Measurements from ENCODE around the gene SAXO2. TPM values are rescaled to one million over a fixed set of nuclear protein-coding genes. Genes with fewer than 3 reads are reported as not detected.
"Not testable (repeated sequence)": the region's sequence is repeated elsewhere in the genome, so short reads cannot be mapped to it uniquely, and the experiment has no call there.

The SAXO2 gene
- total RNA-seq, 1 donor = 2.1 TPM

DNA sequence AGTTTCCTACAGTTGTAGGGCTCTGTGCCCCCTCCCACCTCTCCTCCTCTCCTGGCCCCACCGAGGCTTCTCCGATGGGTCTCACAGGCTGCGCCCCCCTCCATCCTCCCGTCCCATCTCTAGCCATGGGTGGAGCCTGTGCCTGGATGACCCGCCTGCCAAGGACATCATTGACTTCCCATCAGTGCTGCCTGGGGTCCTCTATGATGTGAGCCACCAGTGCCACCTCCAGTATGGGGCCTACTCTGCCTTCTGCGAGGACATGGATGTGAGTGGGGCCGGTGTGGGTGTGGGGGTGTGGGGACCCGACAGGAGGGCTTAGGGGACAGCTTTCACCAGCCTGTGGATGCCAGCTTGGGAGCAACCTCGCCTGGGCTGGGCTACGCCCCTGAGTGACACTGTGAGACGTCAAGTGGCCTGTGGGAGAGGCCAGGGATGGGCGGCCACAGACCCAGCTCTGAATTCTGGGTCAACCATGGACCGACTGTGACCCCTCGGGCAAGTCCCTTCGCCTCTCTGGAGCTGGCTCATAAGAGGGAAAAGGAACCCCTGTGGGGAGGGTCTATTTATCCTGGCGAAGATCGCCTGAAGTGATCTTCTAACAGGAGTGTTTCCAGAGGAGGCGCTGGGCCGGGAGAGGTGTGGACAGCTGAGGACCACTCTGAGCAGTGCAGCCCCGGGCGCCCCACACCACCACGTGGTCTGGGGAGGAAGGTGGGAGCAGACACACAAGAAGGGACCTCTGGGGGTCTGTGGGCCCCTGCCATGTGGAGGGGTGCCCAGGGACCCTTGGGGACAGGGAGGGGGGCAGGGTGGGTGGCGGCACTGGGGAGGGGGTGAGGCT, 53.9 kb downstream of the SAXO2 start:
- not testable (repeated sequence) for H3K9me3 ChIP-seq (ENCODE audit: low read depth, low read length)

DNA sequence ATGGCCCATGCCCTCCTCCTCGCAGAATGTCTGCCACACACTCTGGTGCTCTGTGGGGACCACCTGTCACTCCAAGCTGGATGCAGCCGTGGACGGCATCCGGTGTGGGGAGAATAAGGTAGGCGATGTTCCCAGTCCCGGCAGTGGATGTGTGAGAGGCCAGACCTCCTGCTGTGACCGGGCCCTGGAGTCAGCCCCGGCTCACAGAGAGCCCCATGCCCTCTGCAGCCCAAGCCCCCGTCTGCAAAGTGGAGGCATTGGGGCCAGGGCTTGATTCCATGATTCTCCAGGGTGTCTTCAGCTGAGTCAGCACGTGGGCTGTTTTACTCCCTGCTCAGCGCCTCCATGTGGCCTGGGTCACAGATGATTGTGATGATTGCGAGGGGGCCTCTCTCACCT, 54.5 kb downstream of the SAXO2 start:
- Histone ChIP-seq H3K4me3 (ENCODE audit: low read length) (no peak overlapping the region), H3K9me3 (ENCODE audit: low read depth, low read length) (no peaks in the 10 kb centered on the region), H3K4me1 (ENCODE audit: insufficient read depth, low read length) (no peaks in the 10 kb centered on the region), H3K27me3 (ENCODE audit: insufficient read depth, low read length) (no peaks in the 10 kb centered on the region)

More for the DNA sequence above, 53.9 kb downstream of the SAXO2 start:
- H3K4me3 ChIP-seq (ENCODE audit: low read length); H3K27me3 ChIP-seq (ENCODE audit: insufficient read depth, low read length); H3K4me1 ChIP-seq (ENCODE audit: insufficient read depth, low read length): not testable (repeated sequence)

DNA sequence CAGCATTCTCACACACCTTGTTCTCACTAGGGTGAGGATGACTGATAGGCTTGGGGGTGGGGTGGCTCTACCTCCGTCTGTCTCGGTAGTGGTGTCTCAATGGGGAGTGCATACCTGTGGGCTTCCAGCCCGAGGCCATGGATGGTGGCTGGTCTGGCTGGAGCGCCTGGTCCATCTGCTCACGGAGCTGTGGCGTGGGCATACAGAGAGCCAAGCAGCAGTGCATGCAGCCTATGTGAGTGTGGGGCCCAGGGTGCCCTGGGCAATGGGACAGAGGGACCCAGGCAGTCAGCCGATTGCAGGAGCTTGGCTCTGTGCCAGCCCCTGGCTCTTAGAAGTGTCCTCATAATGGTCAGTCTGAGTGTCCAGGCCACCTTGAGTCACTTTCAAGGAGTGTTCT, 54.9 kb downstream of the SAXO2 start:
- not testable (repeated sequence) for H3K4me1 ChIP-seq (ENCODE audit: insufficient read depth, low read length); H3K27me3 ChIP-seq (ENCODE audit: insufficient read depth, low read length); H3K9me3 ChIP-seq (ENCODE audit: low read depth, low read length); H3K4me3 ChIP-seq (ENCODE audit: low read length)

DNA sequence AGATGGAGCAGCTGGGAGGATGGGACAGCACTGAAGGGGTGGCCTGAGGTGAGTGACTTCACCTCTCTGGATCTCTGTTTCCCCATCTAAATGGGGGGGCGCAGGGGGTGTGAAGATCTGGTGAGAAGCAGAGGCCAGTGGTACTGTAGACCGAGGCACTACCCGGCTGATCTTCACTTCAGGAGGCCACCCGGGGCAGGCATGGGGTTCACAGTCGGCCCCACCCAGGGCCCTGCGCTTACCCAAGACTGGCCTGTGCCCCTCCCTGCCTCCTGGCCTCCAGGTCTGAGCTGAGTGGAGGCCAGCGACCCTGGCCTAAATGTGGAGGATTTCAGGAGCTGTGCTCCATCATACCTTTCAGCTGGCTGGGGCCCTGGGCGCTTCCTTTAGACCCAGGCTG, 55.7 kb downstream of the SAXO2 start:
- not testable (repeated sequence) for H3K27me3 ChIP-seq (ENCODE audit: insufficient read depth, low read length); H3K9me3 ChIP-seq (ENCODE audit: low read depth, low read length); H3K4me1 ChIP-seq (ENCODE audit: insufficient read depth, low read length); H3K4me3 ChIP-seq (ENCODE audit: low read length)

DNA sequence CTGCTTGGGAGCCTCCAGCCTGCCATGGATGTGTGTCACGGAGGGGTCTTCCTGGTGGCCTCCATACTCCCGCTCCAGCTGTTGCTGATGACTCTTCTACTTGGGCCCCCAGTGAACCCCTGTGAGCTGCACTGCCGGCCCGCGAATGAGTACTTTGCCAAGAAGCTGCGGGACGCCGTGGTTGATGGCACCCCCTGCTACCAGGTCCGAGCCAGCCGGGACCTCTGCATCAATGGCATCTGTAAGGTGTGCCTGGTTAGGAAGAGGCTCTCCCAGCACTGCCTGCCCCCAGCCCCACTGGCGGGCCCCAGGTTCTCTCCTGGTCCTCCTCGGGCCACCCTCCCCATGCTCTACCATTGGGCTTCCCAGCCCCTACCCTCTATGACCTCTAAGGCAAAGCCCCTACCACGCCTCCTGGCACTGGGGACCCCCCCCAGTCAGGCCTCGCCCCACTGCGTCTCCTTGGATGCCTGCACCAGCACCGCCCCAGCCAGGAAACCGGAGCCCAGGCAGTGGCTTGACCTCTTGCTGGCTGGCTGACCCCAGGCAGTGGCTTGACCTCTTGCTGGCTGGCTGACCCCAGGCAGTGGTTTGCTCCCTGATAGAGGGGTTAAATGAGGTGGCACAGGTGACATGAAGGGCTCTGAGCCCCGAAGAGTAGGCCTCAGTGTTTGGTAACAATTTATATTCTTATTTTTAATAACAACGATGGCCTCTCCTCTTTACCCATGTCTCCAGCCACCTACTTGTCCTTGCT, 57.1 kb downstream of the SAXO2 start:
- H3K9me3 ChIP-seq (ENCODE audit: low read depth, low read length); H3K4me3 ChIP-seq (ENCODE audit: low read length); H3K4me1 ChIP-seq (ENCODE audit: insufficient read depth, low read length); H3K27me3 ChIP-seq (ENCODE audit: insufficient read depth, low read length): not testable (repeated sequence)

DNA sequence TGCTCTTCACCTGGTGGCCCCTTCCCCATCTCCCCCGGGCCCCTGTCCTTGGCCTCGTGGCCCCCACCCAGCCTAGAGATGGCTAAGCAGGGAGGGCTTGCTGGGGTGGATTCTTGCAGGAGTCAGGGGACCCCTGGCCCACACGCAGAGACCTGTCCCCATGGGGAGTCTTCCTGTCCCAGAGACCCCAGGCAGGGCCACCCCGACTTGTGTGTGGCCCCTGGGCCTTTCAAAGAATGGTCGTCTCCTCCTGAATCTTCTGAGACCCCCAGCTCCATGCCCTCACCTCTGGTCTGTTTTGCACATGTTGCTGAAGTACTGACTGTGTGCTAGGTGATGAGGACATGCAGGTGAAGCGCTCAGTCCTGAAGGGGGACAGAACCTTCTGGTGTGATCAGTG, 58.2 kb downstream of the SAXO2 start:
- not testable (repeated sequence) for H3K4me1 ChIP-seq (ENCODE audit: insufficient read depth, low read length); H3K27me3 ChIP-seq (ENCODE audit: insufficient read depth, low read length); H3K9me3 ChIP-seq (ENCODE audit: low read depth, low read length); H3K4me3 ChIP-seq (ENCODE audit: low read length)

DNA sequence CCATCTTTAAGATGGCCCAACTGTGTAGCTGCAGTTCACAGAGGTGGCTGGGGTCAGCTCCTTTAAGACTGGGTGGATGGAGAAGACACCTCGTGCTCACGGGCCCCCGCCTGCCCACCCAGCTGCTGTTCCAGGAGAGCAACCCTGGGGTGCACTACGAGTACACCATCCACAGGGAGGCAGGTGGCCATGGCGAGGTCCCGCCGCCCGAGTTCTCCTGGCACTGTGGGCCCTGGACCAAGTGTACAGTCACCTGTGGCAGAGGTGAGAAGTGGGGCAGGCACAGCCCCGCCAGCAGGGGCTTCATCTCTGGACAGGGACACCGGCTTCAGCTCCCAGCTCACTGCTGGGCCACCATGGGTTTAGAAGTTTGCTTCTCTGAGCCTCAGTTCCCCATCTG, 59.9 kb downstream of the SAXO2 start:
- H3K4me3 ChIP-seq (ENCODE audit: low read length); H3K27me3 ChIP-seq (ENCODE audit: insufficient read depth, low read length): not testable (repeated sequence)

DNA sequence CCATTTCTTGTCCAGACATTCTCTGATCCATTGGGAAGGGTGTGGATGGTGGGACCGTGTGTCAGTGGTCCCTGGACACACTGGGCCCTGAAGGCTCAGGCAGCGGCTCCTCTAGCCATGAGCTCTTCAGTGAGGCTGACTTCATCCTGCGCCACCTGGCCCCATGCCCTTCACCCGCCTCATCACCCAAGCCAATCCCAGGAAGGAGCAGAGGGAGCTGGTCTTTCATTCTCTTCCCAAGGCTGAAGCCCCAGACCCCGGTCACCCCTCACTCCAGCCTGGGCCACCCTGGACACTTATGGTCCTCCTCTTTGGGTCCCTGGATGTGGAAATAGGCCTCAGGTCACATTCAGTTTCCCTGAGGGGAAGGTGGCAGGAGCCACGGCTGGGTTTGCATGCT, 62.2 kb downstream of the SAXO2 start:
- H3K4me1 ChIP-seq (ENCODE audit: insufficient read depth, low read length); H3K9me3 ChIP-seq (ENCODE audit: low read depth, low read length); H3K27me3 ChIP-seq (ENCODE audit: insufficient read depth, low read length); H3K4me3 ChIP-seq (ENCODE audit: low read length): not testable (repeated sequence)

More for the DNA sequence above, 59.9 kb downstream of the SAXO2 start:
- not testable (repeated sequence) for H3K4me1 ChIP-seq (ENCODE audit: insufficient read depth, low read length); H3K9me3 ChIP-seq (ENCODE audit: low read depth, low read length)

DNA sequence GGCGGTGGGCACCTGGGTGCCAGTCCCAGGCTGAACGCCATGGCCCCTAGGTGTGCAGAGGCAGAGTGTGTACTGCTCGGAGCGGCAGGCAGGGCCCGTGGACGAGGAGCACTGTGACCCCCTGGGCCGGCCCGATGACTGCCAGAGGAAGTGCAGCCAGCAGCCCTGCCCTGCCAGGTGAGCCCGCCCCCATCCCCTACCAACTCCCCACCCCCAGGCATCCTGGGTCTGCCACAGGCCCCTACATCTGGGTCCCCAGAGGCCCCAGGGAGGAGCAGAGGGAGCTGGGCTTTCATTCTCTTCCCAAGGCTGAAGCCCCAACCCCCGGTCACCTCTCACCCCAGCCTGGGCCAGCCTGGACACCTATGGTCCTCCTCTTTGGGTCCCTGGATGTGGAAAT, 63.0 kb downstream of the SAXO2 start:
- H3K27me3 ChIP-seq (ENCODE audit: insufficient read depth, low read length); H3K9me3 ChIP-seq (ENCODE audit: low read depth, low read length); H3K4me3 ChIP-seq (ENCODE audit: low read length); H3K4me1 ChIP-seq (ENCODE audit: insufficient read depth, low read length): not testable (repeated sequence)

DNA sequence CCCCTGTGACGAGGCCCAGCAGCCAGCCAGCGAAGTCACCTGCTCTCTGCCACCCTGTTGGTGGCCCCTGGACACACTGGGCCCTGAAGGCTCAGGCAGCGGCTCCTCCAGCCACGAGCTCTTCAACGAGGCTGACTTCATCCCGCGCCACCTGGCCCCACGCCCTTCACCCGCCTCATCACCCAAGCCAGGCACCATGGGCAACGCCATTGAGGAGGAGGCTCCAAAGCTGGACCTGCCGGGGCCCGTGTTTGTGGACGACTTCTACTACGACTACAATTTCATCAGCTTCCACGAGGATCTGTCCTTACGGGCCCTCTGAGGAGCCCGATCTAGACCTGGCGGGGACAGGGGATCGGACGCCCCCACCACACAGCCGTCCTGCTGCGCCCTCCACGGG, 64.3 kb downstream of the SAXO2 start:
- H3K4me3 ChIP-seq (ENCODE audit: low read length); H3K4me1 ChIP-seq (ENCODE audit: insufficient read depth, low read length); H3K9me3 ChIP-seq (ENCODE audit: low read depth, low read length); H3K27me3 ChIP-seq (ENCODE audit: insufficient read depth, low read length): not testable (repeated sequence)

DNA sequence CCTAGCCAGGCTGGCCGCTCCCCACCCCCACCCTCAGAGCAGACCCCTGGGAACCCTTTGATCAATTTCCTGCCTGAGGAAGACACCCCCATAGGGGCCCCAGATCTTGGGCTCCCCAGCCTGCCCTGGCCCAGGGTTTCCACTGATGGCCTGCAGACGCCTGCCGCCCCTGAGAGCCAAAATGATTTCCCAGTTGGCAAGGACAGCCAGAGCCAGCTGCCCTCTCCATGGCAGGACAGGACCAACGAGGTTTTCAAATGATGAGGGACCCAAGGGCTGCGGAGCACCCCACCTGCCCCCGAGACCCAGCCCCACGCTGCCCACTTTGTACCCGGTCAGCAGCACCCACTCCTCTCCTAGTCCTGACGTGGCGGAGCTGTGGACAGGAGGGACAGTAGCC, 64.8 kb downstream of the SAXO2 start:
- H3K27me3 ChIP-seq (ENCODE audit: insufficient read depth, low read length); H3K4me1 ChIP-seq (ENCODE audit: insufficient read depth, low read length); H3K4me3 ChIP-seq (ENCODE audit: low read length); H3K9me3 ChIP-seq (ENCODE audit: low read depth, low read length): not testable (repeated sequence)

DNA sequence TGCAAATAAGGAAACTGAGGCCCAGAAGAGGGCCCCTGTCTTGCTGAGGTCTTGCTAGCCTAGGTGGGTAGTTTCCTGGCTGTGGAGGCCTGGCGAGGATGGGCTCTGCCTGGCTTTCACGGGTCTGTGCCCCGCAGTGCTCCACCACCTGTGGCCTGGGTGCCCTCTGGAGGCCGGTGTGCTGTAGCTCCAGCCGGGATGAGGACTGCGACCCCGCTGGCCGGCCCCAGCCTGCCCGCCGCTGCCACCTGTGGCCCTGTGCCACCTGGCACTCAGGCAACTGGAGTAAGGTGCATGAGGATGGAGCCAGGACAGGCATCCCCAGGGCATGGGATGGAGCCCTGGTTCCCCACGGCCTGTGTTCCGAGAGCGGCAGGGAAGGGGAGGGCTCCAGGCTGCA, 66.4 kb downstream of the SAXO2 start:
- not testable (repeated sequence) for H3K4me3 ChIP-seq (ENCODE audit: low read length); H3K9me3 ChIP-seq (ENCODE audit: low read depth, low read length)

DNA sequence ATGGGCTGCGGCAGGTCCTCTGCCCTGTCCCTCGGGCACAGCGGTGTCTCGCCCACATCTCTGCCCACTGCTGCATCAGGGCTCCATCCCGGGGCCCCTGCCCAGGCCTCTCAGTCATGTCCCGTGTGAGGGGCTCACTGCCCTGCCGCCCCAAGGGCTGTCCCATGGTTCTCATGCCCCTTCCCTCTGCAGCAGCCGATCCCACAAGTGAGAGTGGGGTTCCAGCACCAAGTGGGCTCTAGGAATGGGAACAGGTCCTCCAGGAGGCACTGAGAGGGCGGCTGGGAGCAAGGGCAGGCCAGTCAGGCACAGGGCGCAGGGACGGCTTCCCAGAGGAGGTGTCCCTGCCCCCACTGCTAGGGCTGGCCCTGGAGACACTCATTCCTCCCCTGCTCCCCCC, 68.3 kb downstream of the SAXO2 start:
- H3K9me3 ChIP-seq (ENCODE audit: low read depth, low read length); H3K4me3 ChIP-seq (ENCODE audit: low read length); H3K4me1 ChIP-seq (ENCODE audit: insufficient read depth, low read length); H3K27me3 ChIP-seq (ENCODE audit: insufficient read depth, low read length): not testable (repeated sequence)

More for the DNA sequence above, 66.4 kb downstream of the SAXO2 start:
- not testable (repeated sequence) for H3K4me1 ChIP-seq (ENCODE audit: insufficient read depth, low read length); H3K27me3 ChIP-seq (ENCODE audit: insufficient read depth, low read length)

DNA sequence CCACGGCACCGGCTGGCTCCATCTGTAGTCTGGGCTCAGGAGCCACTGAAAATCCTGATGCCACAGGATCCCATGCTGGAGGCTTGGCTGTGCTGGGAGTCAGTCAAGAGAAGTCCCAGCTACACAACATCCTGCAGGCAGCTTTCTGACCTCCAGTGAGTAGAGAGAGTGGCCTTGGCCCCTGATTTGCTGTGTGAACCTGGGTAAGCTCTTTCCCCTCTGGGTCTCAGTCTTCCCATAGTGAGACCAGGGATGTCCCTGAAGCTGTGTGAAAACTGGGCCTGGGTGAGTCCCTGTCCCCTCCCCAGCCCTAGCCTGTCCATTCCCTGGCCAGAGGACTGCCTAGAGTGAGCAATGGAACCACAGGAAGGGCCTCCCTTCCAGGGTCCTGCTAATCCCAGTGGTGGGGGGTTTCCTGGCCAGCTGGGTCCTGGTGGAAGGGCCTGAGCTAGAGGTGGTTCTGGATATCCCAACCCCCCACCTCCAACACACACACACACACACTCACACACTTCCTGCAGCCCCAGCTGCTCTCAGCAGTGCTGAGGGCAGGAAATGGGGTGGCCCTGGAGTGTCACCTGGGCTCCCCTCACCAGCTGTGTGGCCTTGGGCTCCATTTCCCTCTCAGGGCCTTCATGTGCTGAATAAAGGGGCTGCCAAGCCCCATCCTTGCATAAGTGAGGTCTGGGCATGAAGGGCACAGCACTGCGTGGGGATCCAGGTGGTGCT, 69.1 kb downstream of the SAXO2 start:
- H3K27me3 ChIP-seq (ENCODE audit: insufficient read depth, low read length); H3K4me3 ChIP-seq (ENCODE audit: low read length); H3K4me1 ChIP-seq (ENCODE audit: insufficient read depth, low read length); H3K9me3 ChIP-seq (ENCODE audit: low read depth, low read length): not testable (repeated sequence)

DNA sequence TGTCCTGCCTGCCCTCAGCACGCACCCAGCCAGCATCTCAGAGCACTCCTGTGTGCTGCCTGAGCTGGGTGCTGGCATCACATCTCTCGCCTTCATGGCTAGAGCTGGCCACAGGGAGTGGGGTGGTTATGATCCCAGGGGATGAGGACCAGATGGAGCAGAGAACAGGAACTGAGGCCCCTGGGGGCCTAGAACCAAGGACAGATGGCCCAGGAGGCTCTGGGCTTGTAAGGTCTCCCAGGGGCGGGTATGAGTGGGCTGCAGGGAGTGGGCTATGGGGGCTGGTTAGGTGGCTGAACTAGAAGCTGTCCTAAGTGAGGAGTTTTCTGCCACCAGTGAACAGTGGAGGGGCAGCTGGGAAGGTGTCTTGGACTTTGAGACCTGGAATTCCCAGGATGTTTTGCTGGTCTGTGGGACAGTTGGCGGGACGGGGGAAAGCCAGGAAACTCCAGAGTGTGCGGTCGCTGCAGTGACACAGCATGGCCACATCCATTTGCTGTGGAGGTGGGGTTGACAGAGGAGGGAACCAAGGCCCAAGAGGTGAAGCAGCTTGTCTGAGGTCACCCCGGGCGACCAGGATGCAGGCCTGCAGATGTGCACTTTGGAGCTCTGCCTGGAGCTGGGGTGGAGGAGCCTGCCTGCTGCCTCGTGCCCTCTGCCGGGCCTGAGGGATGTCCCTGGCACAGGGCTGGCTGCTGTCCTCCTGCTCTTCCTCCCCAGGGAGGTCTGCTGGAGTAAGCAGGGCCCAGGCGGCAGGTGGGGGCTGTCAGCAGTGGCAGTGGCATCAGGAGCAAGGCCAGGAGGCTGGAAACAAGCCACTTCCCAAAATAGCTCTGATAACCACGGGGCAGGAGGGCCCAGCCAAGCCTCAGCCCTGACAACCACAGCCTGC, 70.3 kb downstream of the SAXO2 start:
- not testable (repeated sequence) for H3K9me3 ChIP-seq (ENCODE audit: low read depth, low read length); H3K27me3 ChIP-seq (ENCODE audit: insufficient read depth, low read length); H3K4me1 ChIP-seq (ENCODE audit: insufficient read depth, low read length); H3K4me3 ChIP-seq (ENCODE audit: low read length)
